Brain microvascular endothelial cell (primary cell): ENCODE data around the gene NAV1.

Experiments
- DNase-seq: peaks from one replicate; pipeline ENCODE4 v3.0.0-alpha.2; 2020
- H3K27ac ChIP-seq: fragments of 250-450 bp; sonication (Bioruptor Pico); 2 replicates; pipeline ENCODE4 v1.5.1; 2020; ENCODE audit warnings: mild to moderate bottlenecking, moderate library complexity
- H3K27me3 ChIP-seq: fragments of 250-450 bp; sonication (Bioruptor Pico); replicated peaks from 2 replicates; pipeline ENCODE4 v1.5.1; 2020; ENCODE audit warnings: mild to moderate bottlenecking
- H3K36me3 ChIP-seq: fragments of 250-450 bp; sonication (Bioruptor Pico); replicated peaks from 2 replicates; pipeline ENCODE4 v1.5.1; 2020; ENCODE audit warnings: mild to moderate bottlenecking
- H3K4me3 ChIP-seq: 2 replicates; pipeline ENCODE4 v1.5.1; 2011; ENCODE audit warnings: low read depth, mild to moderate bottlenecking, control low read depth, low read length, moderate library complexity
- in situ Hi-C: cut with HindIII; loops from 2 replicates; pipeline ENCODE4 v1.10.0; 2017; ENCODE audit warnings: low sequenced_read_pairs, low pct_ligation_motif_present
- TF ChIP-seq, protein P1 (sequence below): IDR thresholded peaks from 2 replicates; pipeline ENCODE4 v1.5.1; 2011; ENCODE audit warnings: low read depth, mild to moderate bottlenecking, moderate library complexity, low read length, control low read depth, inconsistent platforms; ENCODE audit errors: missing control alignments

Gene NAV1

GRCh38 chr1:201568859-201569294 lies 29.9 kb downstream of the NAV1 start:
- TF ChIP-seq, protein P1, sequence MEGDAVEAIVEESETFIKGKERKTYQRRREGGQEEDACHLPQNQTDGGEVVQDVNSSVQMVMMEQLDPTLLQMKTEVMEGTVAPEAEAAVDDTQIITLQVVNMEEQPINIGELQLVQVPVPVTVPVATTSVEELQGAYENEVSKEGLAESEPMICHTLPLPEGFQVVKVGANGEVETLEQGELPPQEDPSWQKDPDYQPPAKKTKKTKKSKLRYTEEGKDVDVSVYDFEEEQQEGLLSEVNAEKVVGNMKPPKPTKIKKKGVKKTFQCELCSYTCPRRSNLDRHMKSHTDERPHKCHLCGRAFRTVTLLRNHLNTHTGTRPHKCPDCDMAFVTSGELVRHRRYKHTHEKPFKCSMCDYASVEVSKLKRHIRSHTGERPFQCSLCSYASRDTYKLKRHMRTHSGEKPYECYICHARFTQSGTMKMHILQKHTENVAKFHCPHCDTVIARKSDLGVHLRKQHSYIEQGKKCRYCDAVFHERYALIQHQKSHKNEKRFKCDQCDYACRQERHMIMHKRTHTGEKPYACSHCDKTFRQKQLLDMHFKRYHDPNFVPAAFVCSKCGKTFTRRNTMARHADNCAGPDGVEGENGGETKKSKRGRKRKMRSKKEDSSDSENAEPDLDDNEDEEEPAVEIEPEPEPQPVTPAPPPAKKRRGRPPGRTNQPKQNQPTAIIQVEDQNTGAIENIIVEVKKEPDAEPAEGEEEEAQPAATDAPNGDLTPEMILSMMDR, result peak; percentile 9
- no peak overlapping the region for H3K27ac ChIP-seq
- no peak overlapping the region for H3K4me3 ChIP-seq
- no peaks in the 10 kb centered on the region for H3K36me3 ChIP-seq
- DNase-seq, result no peak
- in situ Hi-C loops, result no loop called here
- no peaks in the 10 kb centered on the region for H3K27me3 ChIP-seq

DNA sequence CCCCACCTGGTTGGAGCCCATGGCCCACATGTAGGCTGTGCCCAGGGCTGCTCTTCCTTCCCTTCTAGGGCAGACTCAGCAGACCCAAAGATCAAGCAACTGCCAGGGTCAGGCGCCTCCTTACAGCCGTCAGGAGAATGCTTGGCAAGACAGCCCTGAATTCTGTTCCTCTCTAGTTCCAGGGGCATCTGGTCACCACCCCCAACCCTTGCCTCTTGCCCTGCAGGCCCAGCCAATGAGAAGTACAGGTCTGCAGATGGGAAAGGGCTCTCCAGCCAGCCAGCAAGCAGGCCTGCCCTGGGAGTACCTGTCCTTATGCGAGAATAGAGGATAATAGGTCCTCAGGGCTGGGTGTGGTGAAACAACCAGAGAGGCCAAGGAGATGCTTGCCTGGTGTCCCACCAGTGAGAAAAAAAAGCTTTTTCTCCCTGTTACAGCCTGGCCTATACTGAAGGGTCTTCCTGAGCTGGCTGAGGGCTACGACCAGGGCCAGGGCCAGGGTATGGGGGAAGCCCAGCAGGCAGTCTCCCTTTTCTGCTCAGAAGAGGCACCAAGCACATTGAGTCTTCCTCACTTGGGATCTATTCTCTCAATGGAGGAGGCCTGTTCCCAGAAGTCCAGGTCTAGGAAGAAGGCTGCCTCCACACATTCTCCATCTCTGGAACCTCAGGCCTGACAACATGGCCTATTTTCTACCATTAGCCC lies 31.4 kb downstream of the NAV1 start:
- no peak overlapping the region for H3K27ac ChIP-seq
- H3K27me3 ChIP-seq, result no peaks in the 10 kb centered on the region
- in situ Hi-C loops, result no loop called here
- DNase-seq, result no peak
- no peaks in the 10 kb centered on the region for H3K36me3 ChIP-seq
- TF ChIP-seq, protein P1, result no peak
- H3K4me3 ChIP-seq, result no peak overlapping the region

DNA sequence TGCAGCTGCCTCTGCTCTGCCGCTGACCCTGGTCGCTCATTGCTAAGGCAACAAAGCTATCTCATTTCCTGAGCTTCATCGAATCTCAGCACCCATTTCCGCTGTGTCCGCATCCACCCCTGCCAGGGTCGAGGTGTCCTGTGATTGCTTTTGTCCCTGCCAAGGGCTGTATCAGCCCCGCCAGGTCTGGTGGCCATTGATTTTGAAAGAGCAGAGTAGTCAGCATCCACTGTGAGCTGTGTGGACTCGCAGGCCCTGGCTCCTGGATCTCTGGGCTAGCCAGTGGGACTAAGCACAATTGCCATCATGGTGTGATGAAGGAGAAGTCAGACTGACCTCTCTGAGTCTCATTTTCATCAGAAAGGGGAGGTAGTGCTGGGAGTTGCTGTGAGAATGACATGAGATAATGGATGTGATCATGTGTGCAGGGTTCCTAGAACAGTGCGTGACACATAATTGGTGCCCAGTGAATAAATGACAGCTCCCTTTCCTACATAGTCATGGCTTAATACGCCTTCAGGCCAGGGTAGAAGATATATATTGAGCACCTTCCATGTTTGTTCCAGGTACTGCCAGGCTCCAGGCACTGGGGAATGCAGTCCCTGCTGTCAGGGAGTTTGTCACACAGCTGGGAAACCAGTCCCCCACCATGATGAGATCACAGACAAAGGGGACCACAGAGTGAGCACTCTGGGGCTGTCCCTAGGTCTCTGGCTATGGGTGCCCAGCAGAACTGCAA lies 32.1 kb downstream of the NAV1 start:
- no peaks in the 10 kb centered on the region for H3K27me3 ChIP-seq
- no peak overlapping the region for H3K4me3 ChIP-seq
- TF ChIP-seq, protein P1, result no peak
- no peaks in the 10 kb centered on the region for H3K36me3 ChIP-seq
- no peak for DNase-seq
- no peak overlapping the region for H3K27ac ChIP-seq
- in situ Hi-C loops, result no loop called here

DNA sequence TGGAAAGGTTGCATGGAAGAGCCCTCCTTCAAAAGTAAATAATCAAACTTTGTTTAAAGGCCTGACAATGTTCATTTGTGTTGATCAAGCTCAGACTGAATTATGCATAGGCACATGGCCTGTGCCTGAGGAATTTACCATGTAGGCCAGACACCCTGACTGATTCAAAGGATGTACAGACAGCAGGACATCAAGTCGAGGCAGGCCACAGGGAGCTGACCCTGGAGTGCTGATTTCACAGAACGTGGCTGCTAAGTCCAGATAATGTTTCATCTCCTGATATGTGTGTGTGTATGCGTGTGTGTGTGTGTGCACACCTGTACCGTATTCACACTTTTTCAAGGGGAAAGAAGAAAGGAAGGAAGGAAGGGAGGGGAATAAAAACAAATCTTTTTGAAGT lies 34.1 kb downstream of the NAV1 start:
- no peak overlapping the region for H3K4me3 ChIP-seq
- DNase-seq, result no peak
- in situ Hi-C loops, result no loop called here
- no peaks in the 10 kb centered on the region for H3K27me3 ChIP-seq
- H3K27ac ChIP-seq, result no peak overlapping the region
- TF ChIP-seq, protein P1, result no peak
- H3K36me3 ChIP-seq, result no peaks in the 10 kb centered on the region

DNA sequence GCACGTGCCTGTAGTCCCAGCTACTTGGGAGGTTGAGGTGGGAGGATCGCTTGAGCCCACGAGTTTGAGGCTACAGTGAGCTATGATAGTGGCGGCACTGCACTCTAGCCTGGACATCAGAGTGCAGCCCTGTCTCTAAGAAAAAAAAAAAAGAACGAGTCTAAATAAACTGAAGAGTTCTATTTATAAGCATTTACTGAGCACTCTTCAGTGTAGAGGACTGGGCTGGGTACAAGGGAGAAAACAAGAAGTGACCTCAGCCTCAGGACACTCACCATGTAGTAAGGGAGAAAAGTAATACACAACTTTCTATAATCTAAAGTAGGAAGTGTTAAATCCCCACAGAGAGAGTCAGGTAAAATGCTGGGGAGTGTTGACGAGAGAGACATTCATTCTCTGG lies 35.0 kb downstream of the NAV1 start:
- Histone ChIP-seq H3K36me3 (no peaks in the 10 kb centered on the region), H3K27ac (no peak overlapping the region), H3K27me3 (no peaks in the 10 kb centered on the region), H3K4me3 (no peak overlapping the region)
- no peak for DNase-seq
- TF ChIP-seq, protein P1, result no peak
- in situ Hi-C loops, result no loop called here
